Measurements from ENCODE around the gene DSN1. TPM values are rescaled to one million over a fixed set of nuclear protein-coding genes. Genes with fewer than 3 reads are reported as not detected.

DSN1 gene
- polyA plus RNA-seq, 2 of the 4 experiments (the other 2 are of a cell fraction) = 38.2 to 41.3 TPM

GRCh38 chr20:36815454-36816091, 42.0 kb upstream of the DSN1 start:
- CTCF ChIA-PET = interaction anchor here (0.6 to 3.0 kb wide), 9 partner anchors 8 to 210 kb away, joined by 3 to 13 read pairs (median 4); partner anchors contain the start of gene RAB5IF

More at GRCh38 chr20:36815454-36816091, 42.0 kb upstream of the DSN1 start:
- FAIRE-seq (no peak), DNase-seq (ENCODE audit: low read depth in 1 of 2, low spot score in 1 of 2) (no peak), ATAC-seq (no peak)
- H3K4me2 ChIP-seq = no peak overlapping the region
- POLR2A ChIA-PET = no interaction called here
- TF ChIP-seq USF2 (IDR thresholded peaks at IDR 0.05) (no peak), EHF (CRISPR knock-in tag; IDR thresholded peaks at IDR 0.05) (no peak), HMGXB4 (CRISPR knock-in tag; IDR thresholded peaks at IDR 0.05; ENCODE audit: borderline replicate concordance) (no peak), HES2 (IDR thresholded peaks at IDR 0.05) (no peak), ESRRA (IDR thresholded peaks at IDR 0.05; ENCODE audit: borderline replicate concordance, low read length) (no peak), RCOR1 (IDR thresholded peaks at IDR 0.05; ENCODE audit: low read depth, low read length) (no peak), REST (IDR thresholded peaks at IDR 0.05) (no peak), HOXB5 (CRISPR knock-in tag; IDR thresholded peaks at IDR 0.05) (no peak), FOSB (CRISPR knock-in tag; IDR thresholded peaks at IDR 0.05) (no peak), POLR2AphosphoS2 (conservative IDR thresholded peaks at IDR 0.05; ENCODE audit: low read length) (no peak), NPAS2 (CRISPR knock-in tag; IDR thresholded peaks at IDR 0.05; ENCODE audit: borderline replicate concordance) (no peak), E2F6 (IDR thresholded peaks at IDR 0.05; ENCODE audit: borderline replicate concordance, low read depth) (no peak), HOXB13 (CRISPR knock-in tag; IDR thresholded peaks at IDR 0.05; ENCODE audit: low read depth) (no peak), CEBPB (IDR thresholded peaks at IDR 0.05) (no peak), BCL3 (IDR thresholded peaks at IDR 0.05) (no peak), CHD4 (IDR thresholded peaks at IDR 0.05; ENCODE audit: borderline replicate concordance) (no peak), NR3C1 (IDR thresholded peaks at IDR 0.05) (no peak), GATA3 (IDR thresholded peaks at IDR 0.05; ENCODE audit: borderline replicate concordance) (no peak), NFE2L2 (conservative IDR thresholded peaks at IDR 0.05; ENCODE audit: low read length) (no peak)
- no peak overlapping the region for H3K27ac ChIP-seq
- H3K4me3 ChIP-seq = no peak overlapping the region
- no peaks in the 10 kb centered on the region for H3K4me1 ChIP-seq
- H3K9me3 ChIP-seq = no peaks in the 10 kb centered on the region
- WGBS (ENCODE audit: missing lambda C conversion rate) = 97% methylated on average over 49 of the region's 49 CpGs
